Naive thymus-derived CD4-positive, alpha-beta T cell (primary cell): Measurements from ENCODE around the gene ANKFN1. TPM values are rescaled to one million over a fixed set of nuclear protein-coding genes. Genes with fewer than 3 reads are reported as not detected.

ENCODE experiments used
- ATAC-seq: fragments of 150-1000 bp; cut with Tn5 transposase; 2 replicates; pipeline ENCODE4 v1.10.0; 2021; ENCODE audit warnings: mild to moderate bottlenecking, moderate library complexity
- CTCF ChIA-PET: fragments of 350-600 bp; sonication (Branson Sonifier 250); formaldehyde crosslinking; loops from one replicate; lab custom pipeline; 2021; ENCODE audit warnings: antibody characterized with exemption; lab: Charles Lee
- POLR2A ChIA-PET: fragments of 350-600 bp; sonication (Branson Sonifier 250); formaldehyde crosslinking; loops from one replicate; lab custom pipeline; 2021; ENCODE audit warnings: antibody characterized with exemption, inconsistent platforms; lab: Charles Lee
- DNase-seq, 9 donors: peaks; one replicate each; pipeline versions ENCODE4 v3.0.0 to v3.0.0-alpha.2; 2020 to 2022; ENCODE audit warnings: mixed read lengths in 1 of 9
- H3K27ac ChIP-seq: one replicate; pipeline ENCODE4 v1.7.0; 2013; ENCODE audit warnings: mild to moderate bottlenecking, low read depth, low read length, moderate library complexity
- H3K27me3 ChIP-seq, 2 donors: one replicate each; pipeline ENCODE4 v1.7.0; 2013; ENCODE audit warnings: low read length in 2 of 2, mild to moderate bottlenecking in 2 of 2, moderate library complexity in 2 of 2; ENCODE audit not compliant: control insufficient read depth in 2 of 2, insufficient read depth in 2 of 2
- H3K36me3 ChIP-seq, 3 experiments: 1 replicate in 2 of 3; 2 replicates in 1 of 3; pipeline ENCODE4 v1.7.0; 2013; ENCODE audit warnings: low read length in 3 of 3, mild to moderate bottlenecking in 3 of 3, moderate library complexity in 1 of 3; ENCODE audit not compliant: insufficient read depth in 3 of 3, control insufficient read depth in 2 of 3
- H3K4me1 ChIP-seq, 2 donors: one replicate each; pipeline ENCODE4 v1.7.0; 2013; ENCODE audit warnings: low read length in 2 of 2, mild to moderate bottlenecking in 2 of 2, moderate library complexity in 1 of 2; ENCODE audit not compliant: control insufficient read depth in 2 of 2, insufficient read depth in 2 of 2
- H3K4me3 ChIP-seq: 2 replicates; pipeline ENCODE4 v1.7.0; 2013; ENCODE audit warnings: mild to moderate bottlenecking, low read length
- H3K9me3 ChIP-seq, 3 experiments: 1 replicate in 2 of 3; 2 replicates in 1 of 3; pipeline ENCODE4 v1.7.0; 2013; ENCODE audit warnings: low read length in 3 of 3; ENCODE audit not compliant: control insufficient read depth in 2 of 3
- H3K27ac Mint-ChIP-seq, 9 donors: one replicate each; pipeline ENCODE4 v1.8.0; 2020 to 2022; ENCODE audit warnings: mixed read lengths in 9 of 9, mild to moderate bottlenecking in 8 of 9, moderate library complexity in 5 of 9, inconsistent platforms in 2 of 9
- H3K27me3 Mint-ChIP-seq, 5 donors: one replicate each; pipeline ENCODE4 v1.8.0; 2021 to 2022; ENCODE audit warnings: mixed read lengths in 5 of 5, mild to moderate bottlenecking in 1 of 5
- H3K36me3 Mint-ChIP-seq, 5 donors: one replicate each; pipeline ENCODE4 v1.8.0; 2020 to 2022; ENCODE audit warnings: mixed read lengths in 5 of 5, mild to moderate bottlenecking in 3 of 5, inconsistent platforms in 1 of 5
- H3K4me1 Mint-ChIP-seq, 7 donors: one replicate each; pipeline ENCODE4 v1.8.0; 2020 to 2022; ENCODE audit warnings: mixed read lengths in 7 of 7, mild to moderate bottlenecking in 3 of 7, inconsistent platforms in 1 of 7
- H3K4me3 Mint-ChIP-seq, 10 donors: one replicate each; pipeline ENCODE4 v1.8.0; 2020 to 2022; ENCODE audit warnings: mild to moderate bottlenecking in 10 of 10, mixed read lengths in 10 of 10, moderate library complexity in 6 of 10, inconsistent platforms in 2 of 10
- H3K9me3 Mint-ChIP-seq, 11 donors: one replicate each; pipeline ENCODE4 v1.8.0; 2020 to 2022; ENCODE audit warnings: mixed read lengths in 11 of 11, mild to moderate bottlenecking in 4 of 11, inconsistent platforms in 1 of 11, moderate library complexity in 1 of 11
- intact Hi-C, 2 donors: fragments of 100-400 bp; cut with micrococcal nuclease; formaldehyde crosslinking; loops; one replicate each; pipeline ENCODE4 v1.15.1; 2023
- polyA plus RNA-seq, 2 donors: library from polyadenylated mRNA; unstranded; fragments of 300-500 nt; fragmentation: Illumina TruSeq; gene quantifications; one replicate each; pipeline ENCODE4 v1.2.3, GENCODE V29; 2021
- total RNA-seq, 6 experiments: library from RNA in 5 of 6; stranded (reverse) in 5 of 6; gene quantifications; 1 replicate in 5 of 6; 2 replicates in 1 of 6; pipeline ENCODE4 v1.2.3 and lab custom pipeline; 2021 to 2026

Gene ANKFN1
- total and polyA plus RNA-seq, 7 experiments from 2014 or later, result not detected

- Histone ChIP-seq H3K4me1 (no peaks in the 10 kb centered on the region), H3K27me3 (no peaks in the 10 kb centered on the region), H3K4me3 (no peak overlapping the region), H3K27ac (no peak overlapping the region), H3K9me3 (no peaks in the 10 kb centered on the region), H3K36me3 (no peaks in the 10 kb centered on the region)
- intact Hi-C loops, result no loop called here
- DNase-seq (no peak), ATAC-seq (no peak)
- H3K27me3 Mint-ChIP-seq, result peaks cover 2 to 24% (median 6%) of the 10 kb centered on the region in 5 donors
- no peak overlapping the region for H3K27ac Mint-ChIP-seq
- ChIA-PET POLR2A (interaction anchor here (0.6 kb wide), 1 partner anchor 71 kb away, joined by 3 read pairs; no protein-coding TSS in a partner anchor), CTCF (no interaction called here)
- H3K4me1 Mint-ChIP-seq, result no peaks in the 10 kb centered on the region
- H3K4me3 Mint-ChIP-seq, result no peak overlapping the region
- H3K9me3 Mint-ChIP-seq, result peaks cover 3 to 24% (median 10%) of the 10 kb centered on the region in 11 donors
- H3K36me3 Mint-ChIP-seq, result peaks cover 0 to 3% (median 0%) of the 10 kb centered on the region in 5 donors
Observed at GRCh38 chr17:56548661-56549060, 395.4 kb downstream of the ANKFN1 start.

- Mint-ChIP-seq H3K27ac (no peak overlapping the region), H3K36me3 (peaks cover 0 to 3% (median 0%) of the 10 kb centered on the region in 5 donors), H3K9me3 (peaks cover 3 to 25% (median 10%) of the 10 kb centered on the region in 11 donors), H3K4me3 (no peak overlapping the region), H3K27me3 (peaks cover 5 to 23% (median 6%) of the 10 kb centered on the region in 5 donors), H3K4me1 (no peaks in the 10 kb centered on the region)
- H3K4me1 ChIP-seq, result no peaks in the 10 kb centered on the region
- ATAC-seq (no peak), DNase-seq (no peak)
- intact Hi-C loops, result no loop called here
- no peak overlapping the region for H3K27ac ChIP-seq
- no peak overlapping the region for H3K4me3 ChIP-seq
- no peaks in the 10 kb centered on the region for H3K27me3 ChIP-seq
- POLR2A ChIA-PET, result no interaction called here
- CTCF ChIA-PET, result no interaction called here
- H3K9me3 ChIP-seq, result no peaks in the 10 kb centered on the region
- H3K36me3 ChIP-seq, result no peaks in the 10 kb centered on the region
Observed at GRCh38 chr17:56549501-56549900, 396.2 kb downstream of the ANKFN1 start.

GRCh38 chr17:56557682-56558081 lies 404.4 kb downstream of the ANKFN1 start:
- Mint-ChIP-seq H3K4me3 (no peak overlapping the region), H3K9me3 (peaks cover 0 to 2% (median 0%) of the 10 kb centered on the region in 11 donors)

DNA sequence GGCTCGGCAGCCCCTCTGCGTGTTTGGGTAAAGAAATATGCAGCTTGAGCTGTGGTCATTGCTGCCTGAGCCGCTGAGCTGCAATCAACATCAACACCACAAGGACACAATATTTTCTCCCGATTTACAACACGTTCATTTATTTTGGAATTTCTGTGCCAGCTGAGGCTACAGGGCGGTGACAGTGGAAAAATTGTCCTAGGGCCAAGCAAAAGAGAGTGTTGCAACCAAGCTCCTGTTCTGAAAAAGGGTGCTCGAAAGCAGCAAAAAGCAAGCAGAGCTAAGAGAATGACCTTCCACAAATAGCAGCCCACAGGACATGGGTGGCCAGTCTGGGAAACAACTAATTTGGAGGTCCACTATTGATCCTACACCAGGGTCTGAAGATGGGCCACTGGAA lies 404.8 kb downstream of the ANKFN1 start:
- ATAC-seq (no peak), DNase-seq (no peak)
- peaks cover 0 to 2% (median 0%) of the 10 kb centered on the region in 11 donors for H3K9me3 Mint-ChIP-seq
- no peak overlapping the region for H3K4me3 Mint-ChIP-seq
- H3K36me3 ChIP-seq, result no peaks in the 10 kb centered on the region
- H3K4me3 ChIP-seq, result no peak overlapping the region
- H3K27ac Mint-ChIP-seq, result no peak overlapping the region
- peaks cover 0 to 18% (median 7%) of the 10 kb centered on the region in 5 donors for H3K27me3 Mint-ChIP-seq
- no peaks in the 10 kb centered on the region for H3K4me1 Mint-ChIP-seq
- CTCF ChIA-PET, result no interaction called here
- intact Hi-C loops, result no loop called here
- no peaks in the 10 kb centered on the region for H3K27me3 ChIP-seq
- POLR2A ChIA-PET, result no interaction called here
- no peaks in the 10 kb centered on the region for H3K9me3 ChIP-seq
- no peaks in the 10 kb centered on the region for H3K36me3 Mint-ChIP-seq
- no peak overlapping the region for H3K27ac ChIP-seq
- no peaks in the 10 kb centered on the region for H3K4me1 ChIP-seq

More at GRCh38 chr17:56557682-56558081, 404.4 kb downstream of the ANKFN1 start:
- H3K4me1 Mint-ChIP-seq, result no peaks in the 10 kb centered on the region
- no peak for DNase-seq
- ChIA-PET POLR2A (no interaction called here), CTCF (no interaction called here)
- no peak overlapping the region for H3K27ac Mint-ChIP-seq
- no peaks in the 10 kb centered on the region for H3K4me1 ChIP-seq
- H3K4me3 ChIP-seq, result no peak overlapping the region
- ATAC-seq, result no peak
- H3K27me3 ChIP-seq, result no peaks in the 10 kb centered on the region
- intact Hi-C loops, result no loop called here
- H3K36me3 Mint-ChIP-seq, result no peaks in the 10 kb centered on the region
- peaks cover 0 to 18% (median 7%) of the 10 kb centered on the region in 5 donors for H3K27me3 Mint-ChIP-seq
- H3K9me3 ChIP-seq, result no peaks in the 10 kb centered on the region
- no peak overlapping the region for H3K27ac ChIP-seq
- no peaks in the 10 kb centered on the region for H3K36me3 ChIP-seq
